ENCODE measurements around the gene OR1S2. TPM values are rescaled to one million over a fixed set of nuclear protein-coding genes. Genes with fewer than 3 reads are reported as not detected.

The OR1S2 gene
- total RNA-seq, 1 experiment from 2014 or later: not detected

Other genes starting within 250 kb of the OR1S2 start
- gene OR9Q1, start 180.3 kb downstream of the OR1S2 start, total RNA-seq (2014; rRNA removed; shearing (Covaris generic)): not detected in 2 replicates
- gene OR6Q1, start 173.2 kb downstream of the OR1S2 start, total RNA-seq (2014; rRNA removed; shearing (Covaris generic)): not detected in 2 replicates
- gene OR9I1, start 78.6 kb downstream of the OR1S2 start, total RNA-seq (2014; rRNA removed; shearing (Covaris generic)): not detected in 2 replicates
- gene OR9Q2, start 15.1 kb downstream of the OR1S2 start, total RNA-seq (2014; rRNA removed; shearing (Covaris generic)): not detected in 2 replicates
- not detected in 2 replicates for gene OR1S1, start 8.6 kb upstream of the OR1S2 start, total RNA-seq (2014; rRNA removed; shearing (Covaris generic))
- gene OR10Q1, start 24.8 kb upstream of the OR1S2 start, total RNA-seq (2014; rRNA removed; shearing (Covaris generic)): not detected in 2 replicates
- not detected in 2 replicates for gene OR10W1, start 64.1 kb upstream of the OR1S2 start, total RNA-seq (2014; rRNA removed; shearing (Covaris generic))
- gene OR5B17, start 154.9 kb upstream of the OR1S2 start, total RNA-seq (2014; rRNA removed; shearing (Covaris generic)): not detected in 2 replicates
- not detected in 2 replicates for gene OR5B3, start 202.7 kb upstream of the OR1S2 start, total RNA-seq (2014; rRNA removed; shearing (Covaris generic))
- not detected in 2 replicates for gene OR5B2, start 224.0 kb upstream of the OR1S2 start, total RNA-seq (2014; rRNA removed; shearing (Covaris generic))
- not detected in 2 replicates for gene OR5B12, start 238.1 kb upstream of the OR1S2 start, total RNA-seq (2014; rRNA removed; shearing (Covaris generic))

Measured in NCI-H460 (cell line).